GM12864 (cell line): ENCODE results near the gene RAB28.
A peak's percentile ranks its signal among the peaks of the same experiment; 100 is the strongest.

Experiments
- DNase-seq: peaks from one replicate; pipeline ENCODE4 v3.0.0-alpha.2; 2011; ENCODE audit warnings: low read depth
- H3K4me3 ChIP-seq: 2 replicates; pipeline ENCODE4 v1.5.1; 2011; ENCODE audit warnings: mild to moderate bottlenecking, low read depth, low read length, control low read depth
- TF ChIP-seq, protein P1 (sequence below): IDR thresholded peaks from 2 replicates; pipeline ENCODE4 v1.5.1; 2011; ENCODE audit warnings: low read depth, mild to moderate bottlenecking, moderate library complexity, low read length, control low read depth, inconsistent platforms; ENCODE audit errors: missing control alignments

Gene RAB28

DNA sequence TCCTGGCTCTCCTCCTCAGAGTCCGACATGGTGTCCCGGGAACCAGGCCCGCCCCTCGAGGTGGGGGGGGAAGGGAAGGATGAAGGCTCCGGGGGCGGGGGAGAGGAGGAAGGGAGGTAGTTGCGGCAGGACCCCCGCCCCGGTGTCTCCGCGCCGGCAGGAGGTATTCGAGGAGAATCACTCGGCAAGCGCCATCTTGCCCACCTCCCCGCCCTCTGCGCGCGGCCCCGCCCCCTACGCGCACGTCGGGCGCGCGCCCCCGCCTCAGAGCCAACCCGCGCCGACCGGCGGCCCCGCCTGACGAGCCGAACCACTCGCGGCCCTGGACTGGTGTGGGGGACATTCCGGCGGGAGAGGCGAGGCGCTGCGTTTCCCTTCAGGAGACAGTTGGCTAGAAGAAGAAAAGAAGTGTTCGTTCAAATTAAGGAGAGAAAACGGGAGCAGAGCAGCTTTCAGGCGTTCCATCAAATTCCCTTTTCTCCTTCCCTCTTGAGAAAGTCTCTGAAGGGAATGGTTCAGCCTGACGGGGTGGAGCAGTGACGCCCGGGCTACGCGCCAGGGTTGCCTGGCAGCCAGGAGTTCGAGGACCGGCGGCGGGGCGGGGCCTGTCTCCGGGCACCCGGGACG lies at the start of gene RAB28:
Gene RAB28, minus strand, starts transcription at position 219 of the 627 bp plus-strand sequence.
- TF ChIP-seq, protein P1, sequence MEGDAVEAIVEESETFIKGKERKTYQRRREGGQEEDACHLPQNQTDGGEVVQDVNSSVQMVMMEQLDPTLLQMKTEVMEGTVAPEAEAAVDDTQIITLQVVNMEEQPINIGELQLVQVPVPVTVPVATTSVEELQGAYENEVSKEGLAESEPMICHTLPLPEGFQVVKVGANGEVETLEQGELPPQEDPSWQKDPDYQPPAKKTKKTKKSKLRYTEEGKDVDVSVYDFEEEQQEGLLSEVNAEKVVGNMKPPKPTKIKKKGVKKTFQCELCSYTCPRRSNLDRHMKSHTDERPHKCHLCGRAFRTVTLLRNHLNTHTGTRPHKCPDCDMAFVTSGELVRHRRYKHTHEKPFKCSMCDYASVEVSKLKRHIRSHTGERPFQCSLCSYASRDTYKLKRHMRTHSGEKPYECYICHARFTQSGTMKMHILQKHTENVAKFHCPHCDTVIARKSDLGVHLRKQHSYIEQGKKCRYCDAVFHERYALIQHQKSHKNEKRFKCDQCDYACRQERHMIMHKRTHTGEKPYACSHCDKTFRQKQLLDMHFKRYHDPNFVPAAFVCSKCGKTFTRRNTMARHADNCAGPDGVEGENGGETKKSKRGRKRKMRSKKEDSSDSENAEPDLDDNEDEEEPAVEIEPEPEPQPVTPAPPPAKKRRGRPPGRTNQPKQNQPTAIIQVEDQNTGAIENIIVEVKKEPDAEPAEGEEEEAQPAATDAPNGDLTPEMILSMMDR, result no peak
- DNase-seq, result peak; percentile 82
- peak within 1 kb of the TSS; percentile 98 for H3K4me3 ChIP-seq

DNA sequence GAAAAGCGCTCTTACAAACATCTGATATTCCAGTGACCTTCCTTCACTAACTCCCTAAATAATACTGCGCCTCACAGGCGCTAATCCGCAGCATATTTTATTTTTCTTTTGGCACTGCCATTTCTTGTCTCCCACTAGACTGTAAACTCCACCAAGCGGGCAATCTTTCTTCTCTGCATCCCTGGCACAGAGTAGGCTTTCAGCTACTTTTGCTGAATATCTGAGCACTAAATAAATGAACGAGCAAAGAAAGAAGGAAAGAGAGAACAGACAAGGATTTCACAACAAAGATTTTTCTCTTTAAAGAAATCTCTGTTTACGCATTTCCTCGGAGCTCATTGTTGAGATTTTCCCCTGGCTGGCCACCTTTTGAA lies 47.5 kb upstream of the RAB28 start:
- TF ChIP-seq, protein P1, result no peak
- no peak for DNase-seq

DNA sequence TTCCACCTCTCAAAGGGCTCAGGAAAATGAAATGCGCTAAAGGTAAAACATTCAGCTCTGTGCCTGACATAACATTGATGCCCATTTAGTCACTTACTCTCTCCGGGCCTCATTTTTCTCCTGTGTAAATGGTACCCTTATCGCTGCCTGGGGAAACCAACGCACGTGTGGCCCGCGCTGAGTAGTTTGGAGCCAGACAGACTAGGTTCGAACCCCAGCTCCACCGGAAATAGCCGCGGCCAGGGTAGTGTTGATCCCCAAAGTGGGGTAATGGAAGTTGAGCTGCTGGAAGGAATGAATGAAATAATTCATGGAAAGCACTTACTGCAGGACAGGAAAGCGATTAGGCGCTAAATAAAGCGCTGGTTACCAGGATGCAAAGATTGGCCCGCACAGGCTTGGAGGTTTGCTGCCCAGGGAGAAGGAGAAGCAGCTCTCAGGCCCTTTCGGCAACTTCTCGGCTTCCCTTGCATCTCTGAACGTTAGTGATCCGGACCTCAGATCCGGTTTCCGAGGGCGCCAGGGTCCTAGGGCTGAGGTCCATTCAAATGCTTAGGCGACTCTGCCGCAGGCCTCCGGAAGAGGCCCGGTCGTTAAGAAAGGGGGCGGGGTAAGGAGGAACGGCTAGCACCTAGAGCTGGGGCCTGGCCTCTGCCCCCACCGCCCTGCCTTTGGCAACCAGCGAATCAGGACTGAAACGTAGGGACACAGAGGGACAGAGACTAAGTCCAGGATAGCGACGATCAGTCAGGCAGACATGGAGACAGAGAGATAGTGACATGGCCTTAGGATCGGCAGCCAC lies 46.9 kb upstream of the RAB28 start:
- TF ChIP-seq, protein P1, result no peak
- DNase-seq, result no peak
- no peak overlapping the region for H3K4me3 ChIP-seq

More for the DNA sequence above, 47.5 kb upstream of the RAB28 start:
- H3K4me3 ChIP-seq, result no peak overlapping the region

DNA sequence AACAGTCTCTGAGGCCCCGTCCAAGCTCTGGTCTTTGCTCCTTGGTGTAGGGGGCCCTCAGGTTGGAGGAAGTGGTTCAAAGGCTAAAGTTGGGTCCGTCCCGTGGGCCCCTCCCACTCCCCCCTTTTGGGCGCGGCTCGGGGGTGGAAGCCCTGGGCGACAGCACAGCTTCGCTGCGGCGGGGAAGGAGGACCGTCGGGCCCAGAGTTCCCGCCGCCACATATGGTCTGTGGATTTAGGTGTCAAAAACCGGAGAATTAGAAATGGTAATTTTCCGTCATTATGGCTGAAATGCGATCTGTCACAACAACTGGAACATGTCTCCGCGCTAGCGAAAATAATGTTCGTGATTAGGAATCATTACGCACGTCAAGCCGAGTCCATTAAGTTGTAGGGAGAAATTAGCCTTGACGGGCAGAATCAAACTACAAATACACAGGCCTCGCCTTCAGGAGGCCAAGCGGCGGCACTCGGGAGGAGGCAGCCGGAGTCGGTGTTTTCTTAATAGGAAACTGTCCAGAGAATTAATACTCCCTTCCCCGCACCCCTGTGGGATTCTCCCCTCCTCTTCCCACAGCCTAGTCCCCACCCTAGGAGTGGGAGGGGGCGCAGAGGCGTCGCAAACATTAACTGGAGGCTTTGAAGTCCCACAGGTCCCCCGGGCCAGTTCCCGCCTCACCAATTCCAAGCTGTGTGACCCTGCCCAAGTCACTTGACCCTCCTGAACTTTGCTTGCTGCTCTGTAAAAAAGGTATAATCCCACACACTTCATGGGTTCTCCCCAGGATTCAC lies 45.2 kb upstream of the RAB28 start:
- TF ChIP-seq, protein P1, result no peak
- H3K4me3 ChIP-seq, result no peak overlapping the region
- DNase-seq, result no peak

DNA sequence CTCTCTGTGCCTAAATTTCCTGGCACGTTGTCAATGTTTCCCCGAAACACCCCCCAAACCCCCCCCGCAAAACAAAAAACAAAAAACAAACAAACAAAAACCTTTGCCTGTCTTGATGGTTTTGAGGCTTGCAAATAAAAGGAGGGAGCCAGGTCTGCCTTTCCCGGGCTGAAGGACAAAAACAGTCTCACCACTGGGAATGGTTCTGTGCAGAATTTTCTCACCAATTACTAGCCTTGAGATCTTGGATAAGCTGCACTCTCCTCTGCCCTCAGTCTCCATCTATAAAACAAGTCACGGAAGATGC lies 44.6 kb upstream of the RAB28 start:
- no peak overlapping the region for H3K4me3 ChIP-seq
- TF ChIP-seq, protein P1, result no peak
- DNase-seq, result no peak

DNA sequence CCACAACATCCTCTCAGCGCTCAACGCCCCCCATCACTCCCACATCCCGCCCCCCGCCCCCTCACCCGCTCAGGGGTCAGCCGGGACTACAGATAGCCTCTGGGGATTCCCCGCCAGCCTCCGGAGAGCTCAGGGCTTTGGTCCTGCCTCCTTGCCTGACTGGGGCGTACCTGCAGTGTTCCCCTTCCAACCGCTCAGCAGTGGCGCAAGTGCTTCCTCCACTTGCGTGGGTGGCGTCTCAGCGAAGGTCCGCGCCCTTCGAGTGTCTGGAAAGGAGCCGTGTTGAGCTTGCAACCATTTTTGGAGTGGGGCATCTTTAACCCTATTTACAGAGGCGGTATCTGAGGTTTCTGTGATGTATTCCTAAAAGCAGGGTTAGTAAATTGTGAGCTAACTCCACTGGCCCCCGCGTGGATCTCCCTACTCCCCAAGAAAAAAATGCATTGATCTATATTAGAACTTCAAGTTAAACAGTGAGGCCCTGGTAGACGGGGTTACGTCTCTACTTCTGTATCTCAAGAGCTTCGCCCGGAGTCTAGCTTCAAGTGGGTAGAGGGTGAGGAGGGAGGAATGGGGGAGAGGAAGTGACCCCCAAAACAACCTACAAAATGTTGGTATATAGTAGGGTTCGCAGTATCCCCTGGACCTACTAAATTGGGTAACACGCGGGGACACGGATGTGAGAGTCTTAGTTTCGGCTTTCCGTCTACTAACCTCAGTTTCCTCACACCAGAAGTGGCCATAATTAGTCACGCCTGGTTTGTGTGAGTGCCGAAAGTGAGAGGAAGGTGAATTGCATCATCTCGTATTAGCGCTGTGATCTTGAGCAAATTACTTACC lies 44.1 kb upstream of the RAB28 start:
- TF ChIP-seq, protein P1, result no peak
- H3K4me3 ChIP-seq, result peak overlapping the region; percentile 16
- peak; percentile 60 for DNase-seq
